Measurements from ENCODE around the gene MAGI2. TPM values are rescaled to one million over a fixed set of nuclear protein-coding genes. Genes with fewer than 3 reads are reported as not detected.

The MAGI2 gene
- total RNA-seq, 1 donor from 2014 or later: 0.38 TPM

DNA sequence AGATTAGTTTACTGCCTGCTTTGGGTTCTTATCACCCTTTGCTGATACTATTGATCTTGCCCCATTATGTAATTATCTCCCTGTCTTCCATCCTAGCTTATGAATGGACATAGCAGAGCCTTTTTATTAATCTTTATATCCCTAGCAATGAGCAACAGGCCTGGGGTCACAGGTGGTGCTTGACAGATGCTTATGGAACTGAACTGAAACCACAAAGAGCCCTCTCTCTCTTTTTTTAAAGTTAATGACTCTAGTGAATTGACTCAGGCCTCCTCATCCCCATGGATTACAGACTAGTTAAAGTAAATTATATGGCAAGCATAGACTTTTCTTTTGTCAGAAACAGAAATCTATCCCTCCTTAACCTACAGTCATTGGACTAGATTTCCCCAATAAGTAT lies 1389.7 kb downstream of the MAGI2 start:
- Mint-ChIP-seq H3K4me1 (no peaks in the 10 kb centered on the region), H3K27me3 (peaks cover 31% of the 10 kb centered on the region), H3K9me3 (no peaks in the 10 kb centered on the region), H3K36me3 (ENCODE audit: low read depth) (no peaks in the 10 kb centered on the region), H3K27ac (no peak overlapping the region), H3K4me3 (no peak overlapping the region)
- no peak for ATAC-seq (ENCODE audit: low read depth)
- ChIA-PET CTCF (no interaction called here), POLR2A (no interaction called here)
- no peak for DNase-seq
- TF ChIP-seq, protein P1, sequence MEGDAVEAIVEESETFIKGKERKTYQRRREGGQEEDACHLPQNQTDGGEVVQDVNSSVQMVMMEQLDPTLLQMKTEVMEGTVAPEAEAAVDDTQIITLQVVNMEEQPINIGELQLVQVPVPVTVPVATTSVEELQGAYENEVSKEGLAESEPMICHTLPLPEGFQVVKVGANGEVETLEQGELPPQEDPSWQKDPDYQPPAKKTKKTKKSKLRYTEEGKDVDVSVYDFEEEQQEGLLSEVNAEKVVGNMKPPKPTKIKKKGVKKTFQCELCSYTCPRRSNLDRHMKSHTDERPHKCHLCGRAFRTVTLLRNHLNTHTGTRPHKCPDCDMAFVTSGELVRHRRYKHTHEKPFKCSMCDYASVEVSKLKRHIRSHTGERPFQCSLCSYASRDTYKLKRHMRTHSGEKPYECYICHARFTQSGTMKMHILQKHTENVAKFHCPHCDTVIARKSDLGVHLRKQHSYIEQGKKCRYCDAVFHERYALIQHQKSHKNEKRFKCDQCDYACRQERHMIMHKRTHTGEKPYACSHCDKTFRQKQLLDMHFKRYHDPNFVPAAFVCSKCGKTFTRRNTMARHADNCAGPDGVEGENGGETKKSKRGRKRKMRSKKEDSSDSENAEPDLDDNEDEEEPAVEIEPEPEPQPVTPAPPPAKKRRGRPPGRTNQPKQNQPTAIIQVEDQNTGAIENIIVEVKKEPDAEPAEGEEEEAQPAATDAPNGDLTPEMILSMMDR (IDR thresholded peaks at IDR 0.05): no peak
- intact Hi-C loops (cut with micrococcal nuclease): no loop called here

DNA sequence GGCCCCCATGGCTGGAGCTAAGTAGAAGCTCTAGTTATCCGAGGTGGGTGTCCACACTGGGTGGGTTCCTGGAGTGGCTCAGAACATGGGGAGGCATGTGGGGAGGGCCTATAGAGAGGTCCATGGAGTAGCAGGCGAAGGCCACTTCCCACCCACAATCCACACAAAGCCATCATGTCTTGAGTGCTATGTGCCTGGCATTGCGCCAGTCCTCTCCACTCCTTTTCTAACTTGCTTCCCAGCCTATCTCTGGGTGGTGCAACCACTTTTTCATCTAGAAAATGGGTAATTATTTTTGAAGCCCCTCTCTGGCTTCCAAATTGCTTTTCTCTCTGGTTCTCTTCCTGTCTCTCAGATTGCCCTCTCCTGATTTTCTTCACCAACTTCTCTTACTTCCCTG lies 1391.3 kb downstream of the MAGI2 start:
- CTCF ChIA-PET: no interaction called here
- DNase-seq: no peak
- ATAC-seq (ENCODE audit: low read depth): no peak
- peaks cover 2% of the 10 kb centered on the region for H3K4me1 Mint-ChIP-seq
- no peak overlapping the region for H3K27ac Mint-ChIP-seq
- intact Hi-C loops (cut with micrococcal nuclease): no loop called here
- no peak overlapping the region for H3K4me3 Mint-ChIP-seq
- no peaks in the 10 kb centered on the region for H3K36me3 Mint-ChIP-seq (ENCODE audit: low read depth)
- H3K9me3 Mint-ChIP-seq: no peaks in the 10 kb centered on the region
- TF ChIP-seq, protein P1 (IDR thresholded peaks at IDR 0.05): no peak
- peaks cover 33% of the 10 kb centered on the region for H3K27me3 Mint-ChIP-seq
- POLR2A ChIA-PET: no interaction called here

DNA sequence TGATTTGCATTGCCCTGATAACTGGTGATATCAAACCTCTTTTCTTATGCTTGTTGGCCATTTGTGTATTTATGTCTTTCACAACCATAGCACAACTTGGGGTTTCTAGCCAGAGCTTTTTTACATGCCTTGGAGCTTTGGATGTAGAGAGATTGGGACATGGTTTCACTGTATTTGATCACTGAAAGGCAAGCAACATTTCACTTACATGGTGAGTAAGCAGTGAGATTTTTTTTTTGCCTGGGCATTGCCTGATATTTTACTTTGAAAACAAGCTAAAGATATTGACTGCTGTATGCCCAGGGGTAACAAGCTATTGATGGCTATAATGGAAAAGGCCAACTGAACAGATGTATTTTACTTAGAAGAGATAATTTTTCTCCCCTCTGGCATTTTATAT lies 1395.9 kb downstream of the MAGI2 start:
- Mint-ChIP-seq H3K27ac (no peak overlapping the region), H3K9me3 (no peaks in the 10 kb centered on the region), H3K4me3 (no peak overlapping the region), H3K4me1 (peaks cover 2% of the 10 kb centered on the region), H3K36me3 (ENCODE audit: low read depth) (no peaks in the 10 kb centered on the region), H3K27me3 (peaks cover 27% of the 10 kb centered on the region)
- intact Hi-C loops (cut with micrococcal nuclease): no loop called here
- ChIA-PET POLR2A (no interaction called here), CTCF (no interaction called here)
- no peak for ATAC-seq (ENCODE audit: low read depth)
- TF ChIP-seq, protein P1 (IDR thresholded peaks at IDR 0.05): no peak
- DNase-seq: no peak

DNA sequence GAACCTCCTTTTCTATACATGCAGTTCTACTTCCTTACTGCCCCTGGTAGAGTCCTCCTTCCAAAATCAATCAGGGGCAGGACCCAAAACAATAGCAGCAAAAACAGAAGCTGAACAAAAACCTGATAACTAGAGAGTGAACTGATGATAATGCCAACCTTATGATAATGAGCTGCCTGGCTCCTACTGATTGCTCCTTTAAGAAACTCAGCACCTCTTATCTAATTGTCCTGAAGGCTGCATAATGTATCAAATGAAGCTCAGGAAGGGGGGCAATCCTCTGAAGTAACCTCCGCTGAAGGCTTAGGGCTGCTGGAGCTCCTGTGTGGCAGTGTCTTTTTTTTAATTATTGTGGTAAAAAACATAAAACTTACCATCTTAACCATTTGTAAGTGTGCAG lies 1397.9 kb downstream of the MAGI2 start:
- H3K4me3 Mint-ChIP-seq: no peak overlapping the region
- ChIA-PET CTCF (interaction anchor here (1.4 kb wide), 1 partner anchor 14 kb away, joined by 5 read pairs; no protein-coding TSS in a partner anchor), POLR2A (no interaction called here)
- H3K27ac Mint-ChIP-seq: no peak overlapping the region
- H3K27me3 Mint-ChIP-seq: peaks cover 16% of the 10 kb centered on the region
- TF ChIP-seq, protein P1 (IDR thresholded peaks at IDR 0.05): no peak
- ATAC-seq (ENCODE audit: low read depth) (no peak), DNase-seq (no peak)
- no peaks in the 10 kb centered on the region for H3K9me3 Mint-ChIP-seq
- H3K4me1 Mint-ChIP-seq: peaks cover 2% of the 10 kb centered on the region
- no peaks in the 10 kb centered on the region for H3K36me3 Mint-ChIP-seq (ENCODE audit: low read depth)
- intact Hi-C loops (cut with micrococcal nuclease): no loop called here

DNA sequence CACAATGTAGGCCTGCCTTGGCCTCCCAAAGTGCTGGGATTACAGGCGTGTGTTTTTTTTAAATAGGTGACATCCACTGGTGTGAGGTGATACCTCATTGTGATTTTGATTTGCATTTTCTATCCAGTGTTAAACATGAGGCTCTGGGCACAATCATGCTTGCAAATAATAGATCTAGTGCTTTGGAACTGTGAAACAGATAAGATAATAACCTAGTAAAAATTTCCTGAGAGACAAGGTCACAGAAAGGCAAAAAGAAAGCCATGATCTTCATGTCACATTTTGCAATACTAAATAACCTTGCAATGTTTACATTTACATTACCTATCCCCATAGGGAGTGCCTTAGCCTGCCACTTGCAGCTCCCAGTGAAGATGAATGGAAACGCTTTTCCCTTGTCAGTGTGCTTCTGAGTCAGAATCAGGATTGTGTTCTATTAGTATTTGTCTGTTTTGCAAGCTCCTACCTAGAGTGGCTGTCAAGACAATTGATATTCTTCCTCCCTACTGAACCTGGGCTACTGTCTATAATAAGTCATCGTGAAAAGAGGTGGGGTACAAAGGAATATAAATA lies 1398.4 kb downstream of the MAGI2 start:
- ChIA-PET CTCF (interaction anchor here (1.4 kb wide), 1 partner anchor 13 kb away, joined by 5 read pairs; no protein-coding TSS in a partner anchor), POLR2A (no interaction called here)
- Mint-ChIP-seq H3K4me3 (no peak overlapping the region), H3K36me3 (ENCODE audit: low read depth) (no peaks in the 10 kb centered on the region), H3K4me1 (peaks cover 2% of the 10 kb centered on the region), H3K9me3 (no peaks in the 10 kb centered on the region), H3K27ac (no peak overlapping the region), H3K27me3 (peaks cover 12% of the 10 kb centered on the region)
- TF ChIP-seq, protein P1 (IDR thresholded peaks at IDR 0.05): no peak
- DNase-seq (no peak), ATAC-seq (ENCODE audit: low read depth) (no peak)
- intact Hi-C loops (cut with micrococcal nuclease): no loop called here

All from activated B cell treated with CpG ODN at 0.5 μM for 24 hours (primary cell).